ENCODE data around the gene C1QTNF2.

Gene C1QTNF2, protein sequence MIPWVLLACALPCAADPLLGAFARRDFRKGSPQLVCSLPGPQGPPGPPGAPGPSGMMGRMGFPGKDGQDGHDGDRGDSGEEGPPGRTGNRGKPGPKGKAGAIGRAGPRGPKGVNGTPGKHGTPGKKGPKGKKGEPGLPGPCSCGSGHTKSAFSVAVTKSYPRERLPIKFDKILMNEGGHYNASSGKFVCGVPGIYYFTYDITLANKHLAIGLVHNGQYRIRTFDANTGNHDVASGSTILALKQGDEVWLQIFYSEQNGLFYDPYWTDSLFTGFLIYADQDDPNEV

DNA sequence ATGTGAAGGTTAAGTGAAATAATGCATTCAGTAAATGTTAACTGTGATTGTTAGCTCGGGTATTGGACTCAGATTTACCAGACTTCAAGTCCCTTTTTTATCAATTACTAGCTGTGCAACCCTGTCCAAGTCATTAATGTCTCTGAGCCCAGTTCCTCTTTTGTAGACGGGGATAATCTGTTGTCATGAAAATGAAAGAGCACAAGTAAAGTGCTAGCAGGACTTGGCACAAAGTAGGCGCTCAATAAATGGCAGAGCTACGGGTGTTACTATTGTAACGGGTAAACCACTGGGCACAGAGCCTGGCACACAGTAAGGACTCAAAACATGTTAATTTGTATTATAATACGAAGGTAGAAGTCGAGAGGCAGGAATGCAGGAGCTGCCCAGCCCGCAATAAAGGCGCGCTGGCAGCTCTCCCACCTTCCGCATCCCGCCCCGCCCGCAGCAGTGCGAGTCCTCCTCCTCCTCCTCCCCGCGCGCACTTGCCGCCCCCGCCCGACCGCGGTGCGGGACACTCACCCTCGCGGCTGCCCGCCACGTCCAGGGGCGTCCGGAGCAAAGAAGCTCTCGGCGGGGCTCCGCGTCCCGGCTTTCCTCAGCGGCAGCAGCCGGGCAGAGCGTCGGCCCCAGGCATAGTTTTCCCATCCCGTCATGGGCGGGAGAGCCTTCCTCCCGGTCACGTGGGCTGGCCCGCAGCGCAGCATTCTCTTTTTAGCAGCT lies at the start of gene C1QTNF2:
C1QTNF2 (minus strand) TSS at position 637 of the 723 bp plus-strand sequence. CDS start 15,615 bp downstream, outside the sequence.
- DNase-seq: peak; percentile 4

DNA sequence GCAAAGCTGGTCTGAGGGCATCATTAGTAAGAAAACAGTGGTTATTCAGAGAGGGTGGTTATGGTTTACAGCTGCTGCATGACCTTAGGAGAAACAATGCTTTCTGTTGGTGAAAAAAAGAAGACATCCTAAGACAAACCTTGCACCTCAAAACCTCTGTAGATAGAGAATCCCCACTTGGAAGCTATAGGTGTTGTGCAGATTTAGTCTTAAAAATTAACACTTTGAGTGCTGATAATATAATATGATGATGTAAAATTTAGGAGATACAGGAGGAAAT lies 49.8 kb upstream of the C1QTNF2 start:
- DNase-seq: no peak

DNA sequence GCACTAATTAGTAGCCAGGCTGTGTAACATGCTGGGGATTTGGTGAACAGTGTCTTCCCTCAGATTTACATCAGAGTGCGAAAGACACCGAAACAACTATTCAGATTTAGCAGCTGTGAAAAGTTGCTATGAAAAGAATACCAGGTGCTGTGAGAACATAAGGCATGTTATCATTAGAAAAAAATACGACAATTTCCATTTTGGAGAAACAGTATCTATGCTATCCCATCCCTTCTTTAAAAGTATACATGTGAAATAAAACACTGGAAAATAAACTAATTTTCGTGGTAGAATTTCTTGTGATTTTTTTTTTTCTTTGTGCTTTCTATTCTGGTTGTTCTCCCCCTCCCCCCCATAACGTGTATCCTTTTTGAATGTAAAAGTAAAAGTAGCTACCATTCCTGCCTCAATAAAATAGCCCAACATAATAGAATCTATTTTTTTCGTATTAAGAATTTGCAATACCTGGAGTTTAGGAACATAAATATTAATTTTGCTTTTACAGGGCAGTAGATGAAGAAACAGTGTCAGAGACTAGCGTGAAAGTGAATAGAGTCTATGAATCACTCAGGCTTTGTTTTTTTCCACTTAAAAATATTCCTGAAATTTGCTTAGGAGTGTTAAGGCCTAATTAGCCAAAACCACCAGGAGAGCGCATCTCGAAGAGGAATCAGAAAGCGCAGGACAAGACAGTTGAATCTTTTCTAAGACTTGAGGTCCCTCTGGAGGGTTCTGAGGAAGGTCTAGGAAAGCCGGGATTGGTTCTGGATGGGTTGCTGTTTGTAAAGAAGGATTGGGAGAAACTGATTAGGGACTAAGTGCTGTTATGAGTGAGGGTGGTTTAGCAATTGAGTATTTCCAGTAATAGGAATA lies 49.3 kb upstream of the C1QTNF2 start:
- DNase-seq: no peak

DNA sequence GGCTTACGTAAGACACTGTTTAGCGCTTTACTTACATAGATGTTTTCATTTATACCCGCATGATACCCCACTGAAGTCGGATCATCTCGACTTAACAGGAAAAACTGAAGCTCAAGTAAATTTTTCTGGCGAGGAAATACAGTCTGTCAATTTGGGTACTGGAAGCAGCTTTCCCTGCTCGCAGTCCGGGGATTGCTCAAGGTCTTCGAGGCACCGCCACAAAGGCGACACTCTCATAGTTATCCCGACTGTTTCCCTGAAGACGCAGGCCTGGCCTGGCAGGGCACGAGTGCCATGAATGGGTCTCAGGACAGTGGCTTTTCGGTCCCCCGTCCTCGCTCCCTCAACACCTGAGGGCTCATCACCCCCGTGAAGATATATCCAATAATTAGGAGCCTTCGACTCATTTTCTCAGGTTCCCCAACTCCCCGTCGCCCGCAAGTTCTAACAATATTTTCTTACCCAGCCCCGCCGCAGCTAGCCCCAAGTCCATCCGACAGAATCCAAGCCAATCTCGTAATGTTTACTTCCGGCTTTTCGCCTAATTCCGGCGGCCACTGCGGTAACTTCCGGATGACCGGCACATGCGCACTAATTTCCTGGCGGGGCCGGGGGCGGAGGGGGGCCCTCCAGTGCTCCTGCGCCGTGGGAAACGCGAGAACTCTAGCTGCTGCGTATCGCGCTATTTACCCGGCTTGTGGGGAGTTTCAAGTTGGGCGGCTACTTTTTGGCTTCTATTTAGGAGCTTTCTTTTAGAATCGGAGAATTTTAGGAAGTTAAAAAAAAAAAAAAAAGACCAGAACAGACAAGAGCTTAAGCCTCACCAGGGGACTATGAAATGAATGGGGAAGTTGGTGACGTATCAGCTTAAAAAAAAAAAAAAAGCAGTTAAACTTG lies 48.4 kb upstream of the C1QTNF2 start, which contains the start of gene SLU7:
SLU7 (minus strand) TSS at position 521 of the 897 bp plus-strand sequence. CDS start 3,787 bp downstream, outside the sequence.
- peak; percentile 73 for DNase-seq

DNA sequence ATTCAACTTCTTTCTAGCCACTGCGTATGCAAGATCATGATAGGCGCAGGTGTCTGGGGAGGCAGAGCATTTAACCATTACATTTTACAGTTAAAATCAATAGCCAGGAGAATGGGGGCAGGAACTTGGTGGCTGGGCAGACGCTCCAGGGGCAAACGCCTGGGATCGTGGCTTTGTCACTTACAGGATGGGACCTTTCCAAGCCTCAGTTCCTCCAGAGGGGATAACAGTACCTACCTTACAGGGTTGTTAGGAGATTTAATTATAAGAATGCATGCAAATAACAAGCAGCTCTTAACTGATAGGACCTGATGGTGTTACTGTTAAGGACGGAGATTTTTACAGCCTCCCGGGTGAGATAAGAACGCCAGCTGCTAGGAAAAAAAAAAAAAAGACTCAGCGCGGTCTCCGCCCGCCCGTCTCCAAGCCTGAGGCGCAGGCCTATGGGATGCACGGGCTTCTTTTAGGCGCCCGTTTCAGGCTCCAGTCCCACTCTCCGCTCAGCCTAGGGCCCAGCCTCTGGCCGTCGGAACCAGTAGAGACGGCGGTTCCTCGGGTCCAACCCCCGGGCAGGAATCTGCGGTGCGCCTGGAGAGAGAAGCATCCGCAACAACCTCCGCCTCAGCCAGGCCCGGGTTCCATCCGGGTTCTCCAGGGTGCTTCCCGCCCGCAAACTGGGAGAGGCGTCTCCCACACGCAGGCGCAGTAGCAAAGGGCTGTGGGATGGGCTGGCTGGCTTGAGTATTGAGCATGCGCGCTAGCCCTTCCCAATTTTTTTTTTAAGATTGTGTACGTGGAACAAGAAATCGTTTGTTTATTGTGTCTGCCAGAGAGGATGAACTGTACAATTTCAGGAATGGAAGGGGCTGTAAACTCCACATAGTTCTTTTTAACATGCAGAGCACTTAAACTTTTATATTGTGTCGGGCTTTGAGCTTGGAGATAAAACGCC lies 29.3 kb upstream of the C1QTNF2 start, which contains the start of gene FAM200C:
FAM200C (minus strand) TSS at position 653 of the 952 bp plus-strand sequence. CDS start 4,564 bp downstream, outside the sequence.
- DNase-seq: peak; percentile 60

DNA sequence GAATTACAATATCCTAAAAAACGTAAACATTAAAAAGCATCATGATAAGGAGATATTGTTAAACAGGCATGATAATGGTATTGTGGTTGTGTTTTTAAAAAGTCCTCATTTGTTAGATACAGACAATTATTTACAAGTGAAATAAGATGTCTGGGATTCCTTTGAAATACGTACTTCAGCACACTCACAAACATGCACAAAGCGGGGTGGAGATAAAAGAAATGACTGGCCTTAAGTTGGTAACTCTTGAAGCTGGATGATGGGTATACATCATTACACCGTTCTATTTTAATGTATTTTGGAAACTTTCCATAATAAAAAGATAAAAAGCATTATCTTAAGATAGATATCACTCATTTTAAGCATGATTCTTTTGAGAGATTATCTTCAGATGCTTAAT lies 28.4 kb upstream of the C1QTNF2 start:
- no peak for DNase-seq

DNA sequence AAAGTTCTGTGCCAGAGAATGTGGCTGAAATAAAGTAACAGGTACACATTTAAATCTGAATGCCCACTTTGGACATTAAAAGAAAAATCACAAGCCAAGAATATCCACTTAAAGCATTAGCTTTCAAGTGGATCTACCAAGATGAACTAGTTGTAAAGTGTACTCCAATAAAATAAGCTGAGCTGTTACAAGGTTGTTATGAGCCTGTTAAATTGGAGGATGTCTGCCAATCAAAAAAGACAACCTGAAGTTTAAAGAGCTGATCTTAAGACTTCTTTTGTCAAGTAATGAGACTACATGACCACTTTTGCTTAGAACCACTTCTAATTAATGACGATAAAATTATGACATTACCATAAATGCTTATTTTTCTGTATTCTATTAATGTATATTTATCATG lies 27.1 kb upstream of the C1QTNF2 start:
- DNase-seq: no peak

DNA sequence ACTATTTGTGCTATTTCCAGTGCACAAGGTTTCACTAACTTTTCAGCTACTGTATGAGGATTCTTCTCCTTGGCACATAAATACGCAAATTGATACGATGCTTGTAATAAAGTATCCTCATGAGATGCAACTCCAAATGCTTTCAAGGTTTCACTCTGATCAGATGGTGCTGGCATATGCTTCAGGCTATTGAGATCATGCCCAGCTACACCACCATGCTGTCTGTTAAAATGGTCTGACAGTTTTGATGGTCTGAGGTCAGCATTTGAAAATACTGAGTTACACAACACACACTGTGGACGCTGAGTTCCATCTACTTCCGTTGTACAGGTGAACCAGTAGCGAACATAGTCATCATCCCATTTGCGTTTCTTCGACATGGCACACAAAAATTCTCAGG lies 24.7 kb upstream of the C1QTNF2 start:
- no peak for DNase-seq

DNA sequence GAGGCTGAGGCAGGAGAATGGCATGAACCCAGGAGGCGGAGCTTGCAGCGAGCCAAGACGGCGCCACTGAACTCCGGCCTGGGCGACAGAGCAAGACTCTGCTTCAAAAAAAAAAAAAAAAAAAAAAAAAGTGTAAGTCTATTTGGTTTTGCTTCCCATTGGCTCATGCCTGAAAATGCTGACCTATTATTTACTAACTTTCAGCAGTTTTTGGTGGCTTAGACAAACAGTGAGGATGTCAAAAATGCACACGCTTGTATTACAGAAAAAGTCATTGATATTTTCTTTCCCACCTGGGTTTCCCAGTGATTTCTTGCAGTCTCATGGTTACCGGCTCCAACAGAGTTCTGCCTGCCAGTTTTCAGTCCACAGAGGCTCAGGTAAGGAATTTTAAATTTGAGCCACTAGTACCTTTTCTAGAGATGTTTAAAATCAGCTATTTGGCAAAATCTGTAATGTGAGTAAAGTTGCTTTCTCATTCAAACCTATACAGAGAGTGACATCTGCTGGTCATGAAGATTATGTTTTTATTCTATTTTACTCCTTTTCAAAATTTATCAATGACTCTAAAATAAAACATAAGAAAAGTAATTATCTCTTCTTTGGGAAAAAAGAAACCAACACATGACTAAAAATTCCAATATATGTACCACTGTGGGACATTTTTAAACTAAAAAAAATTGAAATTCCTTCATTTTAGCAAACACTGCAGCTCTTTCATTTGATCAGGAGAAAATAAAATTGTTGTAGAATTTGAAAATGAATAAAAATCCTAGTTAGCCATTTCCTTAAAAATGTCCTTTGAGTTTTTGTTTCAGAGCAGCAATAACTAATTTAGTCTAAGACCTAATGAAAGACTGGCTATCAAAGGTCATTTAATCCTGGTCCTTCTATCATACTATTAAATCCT lies 20.6 kb upstream of the C1QTNF2 start:
- DNase-seq: no peak

DNA sequence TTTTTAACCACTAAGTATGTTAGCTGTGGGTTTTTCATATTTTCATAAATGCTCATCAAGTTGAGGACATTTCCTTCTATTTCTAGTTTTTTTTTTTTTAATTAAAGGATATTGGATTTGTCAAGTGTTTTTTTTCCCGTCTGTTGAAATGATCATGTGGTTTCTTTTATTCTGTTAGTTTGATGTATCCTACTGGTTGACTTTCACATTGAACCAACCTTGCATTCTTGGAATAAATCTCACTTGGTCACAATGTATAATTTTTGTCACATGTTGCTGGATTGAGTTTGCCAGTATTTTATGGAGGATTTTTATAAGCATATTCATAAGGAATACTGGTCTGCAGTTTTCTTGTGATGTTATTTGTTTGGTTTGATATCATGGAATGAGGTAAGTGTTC lies 17.0 kb upstream of the C1QTNF2 start:
- DNase-seq: no peak

DNA sequence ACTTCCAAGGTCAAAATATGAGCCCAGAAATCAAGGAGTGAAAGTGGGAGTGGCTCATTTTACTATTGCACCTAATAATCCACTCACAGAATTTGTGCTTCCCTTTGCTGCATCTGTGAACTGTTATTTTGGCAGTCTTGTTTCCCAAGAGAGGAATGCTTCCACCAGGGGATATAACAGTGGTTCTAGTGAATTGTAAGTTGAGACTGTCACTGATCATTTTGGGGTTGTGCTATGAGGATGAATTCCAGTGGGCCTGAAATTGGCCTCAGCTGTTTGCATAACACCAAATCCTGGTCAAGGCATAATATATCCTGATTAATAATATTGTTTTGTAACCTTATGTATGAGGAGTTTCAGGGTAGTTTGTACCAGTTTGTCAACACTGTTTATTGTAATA lies 15.1 kb upstream of the C1QTNF2 start:
- no peak for DNase-seq

DNA sequence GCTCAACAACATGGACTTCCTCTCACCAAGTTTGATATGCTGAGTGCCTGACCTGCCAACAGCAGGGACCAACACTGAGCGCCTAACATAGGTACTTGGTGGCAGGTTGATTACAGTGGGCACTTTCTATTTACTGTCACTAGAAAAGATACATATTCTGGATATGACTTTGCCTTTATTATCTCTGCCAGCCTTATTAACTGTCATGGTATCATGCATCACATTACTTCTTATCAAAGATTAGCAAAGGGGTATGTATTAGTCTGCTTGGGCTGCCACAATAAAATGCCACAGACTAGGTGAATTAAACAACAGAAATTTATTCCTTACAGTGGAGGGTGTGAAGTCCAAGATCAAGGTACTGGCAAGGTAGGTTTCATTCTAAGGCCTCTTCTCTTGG lies 14.3 kb upstream of the C1QTNF2 start:
- DNase-seq: no peak

DNA sequence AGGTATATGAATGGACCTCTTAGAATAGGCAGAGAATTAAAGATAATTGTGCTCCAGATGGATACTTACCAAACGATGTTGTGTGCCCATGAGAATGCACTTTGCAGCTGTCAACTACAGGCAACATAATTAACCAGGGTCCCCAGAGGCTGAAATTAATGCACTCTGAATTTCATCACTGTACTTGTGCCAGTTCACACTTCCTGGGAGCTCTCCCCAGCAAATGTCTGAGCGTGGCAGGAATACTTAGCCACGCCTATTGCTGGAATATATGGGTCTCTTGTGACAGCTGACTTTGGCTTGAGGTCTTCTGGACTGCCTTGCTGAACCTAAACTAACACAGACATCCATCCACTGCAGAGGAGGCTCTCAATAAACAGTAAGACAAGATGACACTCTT lies 11.9 kb upstream of the C1QTNF2 start:
- peak; percentile 42 for DNase-seq

DNA sequence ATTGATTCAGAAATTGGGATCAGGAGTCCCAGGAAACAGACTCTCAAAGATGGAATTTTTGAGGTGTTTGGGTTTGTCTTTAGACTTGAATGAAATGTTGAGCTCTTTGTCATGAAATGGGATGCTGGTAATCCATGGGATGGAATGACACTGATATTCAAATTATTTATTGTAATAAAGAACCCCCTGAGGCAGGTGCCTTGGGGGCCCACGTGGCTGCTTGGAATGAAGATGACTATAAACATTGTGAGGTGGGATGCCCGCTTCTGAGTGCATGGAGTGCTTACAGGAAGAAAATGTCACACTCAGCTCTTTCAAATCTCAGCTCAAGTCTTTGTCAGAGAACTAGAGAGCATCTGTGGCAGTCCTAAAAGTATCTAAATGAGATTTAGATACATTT lies 9.6 kb upstream of the C1QTNF2 start:
- DNase-seq: no peak

DNA sequence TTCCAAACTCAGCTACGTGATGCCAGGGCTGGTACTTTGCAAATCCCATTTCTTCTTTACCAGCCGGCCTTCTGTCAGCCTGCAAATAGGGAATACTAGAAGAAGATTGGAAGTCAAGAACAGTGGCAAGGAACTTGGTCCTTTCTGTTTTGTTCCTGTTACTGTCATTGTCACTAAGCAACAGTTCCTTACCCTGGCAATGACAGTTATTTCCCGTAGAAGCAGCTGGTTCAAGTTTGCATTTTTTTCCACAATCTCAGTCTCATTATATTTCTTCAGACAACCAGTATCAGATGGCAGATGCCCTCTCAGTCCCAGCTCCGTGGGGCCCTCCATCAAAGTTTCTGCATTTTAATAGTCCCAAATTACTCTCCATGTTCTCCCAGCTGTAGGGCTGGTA lies 9.1 kb upstream of the C1QTNF2 start:
- no peak for DNase-seq

DNA sequence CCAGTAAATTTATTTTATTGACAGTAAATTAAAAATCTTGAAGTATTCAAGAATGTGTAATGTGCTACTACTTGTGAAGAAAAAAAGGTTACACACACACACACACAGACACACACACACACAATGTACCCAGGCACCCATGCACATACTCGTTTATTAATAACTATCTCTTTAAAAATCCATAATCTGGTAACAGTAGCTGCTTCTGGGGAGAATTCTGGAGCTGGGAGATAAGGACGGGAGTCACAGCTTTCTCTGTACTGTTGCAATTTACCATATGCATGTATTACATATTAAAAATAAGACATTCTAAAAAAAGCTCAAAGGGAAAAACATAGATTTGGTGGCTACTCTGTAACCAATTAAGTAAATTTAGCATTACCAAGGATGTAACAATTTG lies 7.9 kb upstream of the C1QTNF2 start:
- DNase-seq: no peak

DNA sequence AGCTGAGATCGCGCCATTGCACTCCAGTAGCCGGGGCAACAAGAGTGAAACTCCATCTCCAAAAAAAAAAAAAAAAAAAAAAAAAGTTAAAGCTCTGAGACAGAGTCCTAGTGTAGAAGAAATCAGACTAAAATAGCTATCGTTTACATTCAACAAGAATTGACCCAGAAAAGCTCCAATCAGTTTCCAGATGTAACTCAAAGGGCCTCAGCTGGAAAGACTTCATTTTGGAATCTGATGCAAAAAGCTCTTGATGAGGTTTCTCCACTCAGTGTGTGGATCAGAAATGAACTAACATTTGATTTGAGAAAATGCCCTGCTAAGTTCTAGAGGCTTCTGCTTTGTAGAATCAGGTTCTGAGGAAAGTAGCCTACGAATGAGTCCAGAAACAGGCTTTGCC lies 7.2 kb upstream of the C1QTNF2 start:
- no peak for DNase-seq

DNA sequence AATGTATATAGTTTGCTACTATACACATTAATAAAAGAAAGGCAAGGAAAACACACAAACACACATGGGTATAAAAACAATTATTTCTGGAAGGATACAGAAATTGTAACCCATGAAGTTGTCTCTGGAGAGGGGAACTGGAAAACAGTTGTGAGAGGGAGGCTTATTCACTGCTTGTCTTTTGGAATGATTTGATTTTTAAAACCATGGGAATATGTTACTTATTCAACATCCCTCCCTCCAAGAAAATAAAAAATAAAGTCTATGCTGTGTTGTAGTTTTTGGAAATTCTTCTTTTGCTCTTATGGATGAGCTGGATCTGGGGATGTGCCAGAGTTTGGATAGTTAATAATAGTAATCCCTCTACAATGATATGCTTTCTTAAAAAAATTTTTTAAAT lies 6.0 kb upstream of the C1QTNF2 start:
- no peak for DNase-seq

DNA sequence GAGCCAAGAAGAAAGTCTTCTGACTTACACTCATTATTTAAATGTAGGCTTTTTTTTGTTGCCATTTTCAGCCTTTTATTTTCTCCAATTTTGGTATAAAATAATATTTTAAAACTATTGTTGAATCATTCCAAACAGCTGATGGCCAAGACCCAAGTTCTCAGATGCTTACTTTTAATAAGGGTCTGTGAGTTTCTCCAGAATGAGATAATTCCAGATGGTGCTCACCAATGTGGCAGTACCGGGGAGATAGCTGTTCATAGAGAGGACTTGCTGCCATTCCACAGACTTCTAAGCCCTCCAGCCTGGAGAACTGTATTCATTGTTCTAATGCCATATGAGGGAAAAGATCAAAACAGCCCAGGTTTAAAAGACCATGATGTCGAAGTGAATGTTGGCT lies 5.3 kb upstream of the C1QTNF2 start:
- no peak for DNase-seq

DNA sequence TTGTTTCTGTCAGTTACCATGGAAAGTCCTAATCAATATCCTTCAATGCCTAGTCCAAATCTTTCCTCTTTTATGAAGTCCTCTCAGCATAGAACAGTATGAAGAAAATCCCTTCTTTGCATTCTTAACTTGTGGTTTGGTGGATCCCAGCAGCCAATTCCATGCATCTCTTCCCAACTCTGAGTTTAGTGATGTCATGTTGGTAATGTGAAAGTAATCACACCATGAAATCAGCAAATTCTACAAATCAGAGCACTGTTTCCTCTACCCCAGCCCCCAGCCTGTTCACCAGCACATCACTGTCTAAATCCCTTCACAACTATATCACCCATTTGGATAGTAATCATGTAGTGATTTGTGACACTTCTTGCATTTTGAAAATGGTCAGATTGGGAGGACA lies 4.7 kb upstream of the C1QTNF2 start:
- no peak for DNase-seq
